C1 segment of cervical spinal cord (tissue), 14 donors: ENCODE results near the gene CELA3B.
A peak's percentile ranks its signal among the peaks of the same experiment; 100 is the strongest.
"Not testable (repeated sequence)": the region's sequence is repeated elsewhere in the genome, so short reads cannot be mapped to it uniquely, and the experiment has no call there.

Source experiments
- DNase-seq, 14 donors: peaks; one replicate each; lab custom pipeline; 2025; lab: John Stamatoyannopoulos, UW

The CELA3B gene

GRCh38 chr1:22007262-22007661, 30.4 kb downstream of the CELA3B start:
- not testable (repeated sequence) for DNase-seq

GRCh38 chr1:22009566-22009965, 32.7 kb downstream of the CELA3B start:
- DNase-seq, result not testable (repeated sequence)

GRCh38 chr1:22012752-22013151, 35.9 kb downstream of the CELA3B start:
- DNase-seq, result not testable (repeated sequence)

- not testable (repeated sequence) for DNase-seq
Measured at GRCh38 chr1:22014575-22015206, 37.9 kb downstream of the CELA3B start.

- peak in 4 of 14 donors; percentile 7 to 29 (median 13) for DNase-seq
Measured at GRCh38 chr1:22018583-22019559, 42.0 kb downstream of the CELA3B start.

GRCh38 chr1:22021061-22021460, 44.2 kb downstream of the CELA3B start:
- no peak for DNase-seq

- DNase-seq, result peak in 8 of 14 donors; percentile 33 to 82 (median 63)
Measured at GRCh38 chr1:22024485-22025367, 47.9 kb downstream of the CELA3B start.

- DNase-seq, result peak in 13 of 14 donors; percentile 43 to 91 (median 82)
Measured at GRCh38 chr1:22025368-22026155, 48.7 kb downstream of the CELA3B start.

- DNase-seq, result no peak
Measured at GRCh38 chr1:22026924-22027289, 50.1 kb downstream of the CELA3B start.

GRCh38 chr1:22030057-22030456, 53.2 kb downstream of the CELA3B start:
- no peak for DNase-seq

- DNase-seq, result no peak
Measured at GRCh38 chr1:22030473-22030872, 53.7 kb downstream of the CELA3B start.

GRCh38 chr1:22031214-22031962, 54.6 kb downstream of the CELA3B start:
- peak in 1 of 14 donors; percentile 5 for DNase-seq

- not testable (repeated sequence) for DNase-seq
Measured at GRCh38 chr1:22034834-22035233, 58.0 kb downstream of the CELA3B start.

GRCh38 chr1:22037520-22037919, 60.7 kb downstream of the CELA3B start:
- no peak for DNase-seq

GRCh38 chr1:22038036-22038435, 61.2 kb downstream of the CELA3B start:
- peak in 9 of 14 donors; percentile 9 to 68 (median 46) for DNase-seq
